GM19025 (cell line): Measurements from ENCODE around the gene SEC24D.

Experiments used
- ATAC-seq: cut with Tn5 transposase; IDR thresholded peaks from one replicate; pipeline ENCODE4 v1.9.1; 2021; ENCODE audit warnings: mild to moderate bottlenecking, low read depth, moderate library complexity; ENCODE audit not compliant: unreplicated experiment

SEC24D gene

DNA sequence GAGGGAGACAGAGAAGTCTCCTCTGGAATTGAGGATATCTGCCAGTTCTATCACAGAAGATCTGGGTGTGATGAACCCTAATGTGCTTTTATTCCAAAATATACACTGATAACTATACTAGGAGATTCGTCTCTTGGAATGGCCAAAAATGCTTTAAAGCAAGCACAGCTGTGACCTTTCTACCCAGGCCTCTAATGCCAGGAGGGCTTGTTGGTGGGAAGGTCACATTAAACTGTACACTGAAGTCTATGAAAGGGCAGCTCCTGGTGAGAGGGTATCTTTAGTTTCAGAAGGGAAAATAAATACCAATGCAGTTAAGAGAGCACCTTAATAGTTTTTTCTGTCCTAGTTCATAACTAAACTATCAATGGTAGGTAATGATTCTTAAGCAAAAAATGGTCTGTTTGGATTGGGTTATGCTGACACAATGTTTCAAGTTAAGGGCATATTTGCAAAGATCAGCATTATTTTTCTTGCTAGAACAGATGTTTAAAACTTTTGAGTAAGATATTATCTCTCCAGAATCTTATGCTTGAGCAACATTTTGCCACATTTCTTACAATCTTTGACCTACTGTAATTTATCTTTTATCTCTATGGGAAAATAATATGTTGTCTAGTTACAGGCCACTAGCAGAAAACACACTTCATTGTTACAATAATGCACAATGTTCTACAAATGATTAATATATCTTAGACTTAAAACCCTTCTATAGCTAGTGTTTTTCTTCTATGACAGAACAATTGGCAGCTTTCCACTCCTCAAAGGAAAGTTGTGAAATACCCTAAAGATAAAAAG is 59.6 kb downstream of the SEC24D start:
- ATAC-seq = no peak

- no peak for ATAC-seq
Observed at GRCh38 chr4:118775405-118775804, 60.5 kb downstream of the SEC24D start.

- ATAC-seq = no peak
Observed at GRCh38 chr4:118774989-118775388, 60.9 kb downstream of the SEC24D start.

GRCh38 chr4:118774321-118774720 is 61.6 kb downstream of the SEC24D start:
- no peak for ATAC-seq

GRCh38 chr4:118773429-118773792 is 62.5 kb downstream of the SEC24D start:
- no peak for ATAC-seq

DNA sequence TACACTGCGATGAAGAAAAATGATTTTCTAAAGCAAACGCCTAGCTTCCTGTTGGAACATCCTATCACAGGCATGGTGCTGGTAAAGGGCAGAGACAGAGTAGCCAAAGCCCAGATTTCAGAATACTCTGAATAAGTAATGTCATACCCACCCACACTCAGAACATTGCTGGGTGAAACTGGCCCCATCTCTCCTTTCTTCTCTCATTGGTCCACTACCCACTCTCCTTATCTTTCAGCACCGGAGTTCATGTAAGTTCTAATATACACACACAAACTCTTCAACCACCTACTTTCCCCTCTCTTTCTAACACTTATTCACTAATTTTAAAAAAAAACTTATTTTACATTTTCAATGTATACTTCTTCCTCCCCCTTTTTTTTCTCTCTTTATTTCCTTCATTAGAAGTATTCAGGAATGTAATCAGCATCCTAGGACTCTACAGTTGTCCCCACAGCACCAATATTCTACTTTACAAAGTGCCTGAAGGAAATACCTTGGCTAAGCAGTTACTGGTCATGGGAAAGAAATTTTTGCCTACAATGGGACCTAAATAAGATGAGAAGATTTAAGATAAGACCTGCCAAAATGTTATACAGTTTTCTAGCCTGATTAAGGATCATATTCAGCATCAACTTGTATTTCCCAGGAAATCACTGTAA is 63.0 kb downstream of the SEC24D start:
- no peak for ATAC-seq

- peak; percentile 63 for ATAC-seq
Observed at GRCh38 chr4:118772081-118772766, 63.7 kb downstream of the SEC24D start.

DNA sequence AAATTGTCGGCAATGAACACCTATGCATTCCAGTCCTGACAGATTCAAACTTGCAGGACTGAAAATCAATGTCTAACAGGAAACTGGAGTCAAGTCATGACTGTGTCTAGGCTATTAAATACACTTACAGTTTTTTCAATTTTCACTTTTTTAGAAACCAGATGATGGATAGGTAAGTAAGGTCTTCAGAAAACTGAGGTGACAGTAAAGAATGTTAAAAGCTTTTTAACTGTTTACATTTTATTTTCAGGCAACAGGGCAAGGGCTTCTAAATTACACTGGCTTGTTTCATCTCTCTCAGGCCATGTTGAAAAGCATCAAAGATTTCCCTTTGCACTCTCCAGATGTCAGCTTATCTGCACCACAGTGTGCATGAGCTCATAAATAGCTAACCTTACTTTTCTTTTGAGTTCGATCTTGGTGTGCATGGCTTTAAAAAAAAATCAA is 65.2 kb downstream of the SEC24D start:
- no peak for ATAC-seq

- no peak for ATAC-seq
Observed at GRCh38 chr4:118769161-118769560, 66.8 kb downstream of the SEC24D start.

DNA sequence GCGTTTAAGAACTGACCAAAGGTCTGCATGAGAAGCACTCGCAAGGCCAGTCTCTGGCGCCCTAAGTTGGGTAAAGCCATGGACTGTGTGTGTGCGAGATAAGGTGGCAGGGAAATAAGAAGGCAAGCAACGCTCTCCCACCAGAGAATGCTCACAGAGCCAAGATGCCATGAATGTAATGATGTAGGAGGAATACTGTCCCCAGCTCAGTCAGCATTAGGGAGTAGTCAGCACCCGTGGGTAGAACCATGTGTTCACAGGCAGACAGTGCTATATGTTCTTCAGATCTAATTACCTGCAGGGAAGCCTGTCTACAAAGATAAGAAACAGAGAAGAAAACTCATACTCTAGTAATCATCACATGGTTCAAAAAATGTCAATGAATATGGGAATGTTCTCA is 68.8 kb downstream of the SEC24D start:
- no peak for ATAC-seq

GRCh38 chr4:118765399-118765798 is 70.5 kb downstream of the SEC24D start:
- ATAC-seq = no peak

DNA sequence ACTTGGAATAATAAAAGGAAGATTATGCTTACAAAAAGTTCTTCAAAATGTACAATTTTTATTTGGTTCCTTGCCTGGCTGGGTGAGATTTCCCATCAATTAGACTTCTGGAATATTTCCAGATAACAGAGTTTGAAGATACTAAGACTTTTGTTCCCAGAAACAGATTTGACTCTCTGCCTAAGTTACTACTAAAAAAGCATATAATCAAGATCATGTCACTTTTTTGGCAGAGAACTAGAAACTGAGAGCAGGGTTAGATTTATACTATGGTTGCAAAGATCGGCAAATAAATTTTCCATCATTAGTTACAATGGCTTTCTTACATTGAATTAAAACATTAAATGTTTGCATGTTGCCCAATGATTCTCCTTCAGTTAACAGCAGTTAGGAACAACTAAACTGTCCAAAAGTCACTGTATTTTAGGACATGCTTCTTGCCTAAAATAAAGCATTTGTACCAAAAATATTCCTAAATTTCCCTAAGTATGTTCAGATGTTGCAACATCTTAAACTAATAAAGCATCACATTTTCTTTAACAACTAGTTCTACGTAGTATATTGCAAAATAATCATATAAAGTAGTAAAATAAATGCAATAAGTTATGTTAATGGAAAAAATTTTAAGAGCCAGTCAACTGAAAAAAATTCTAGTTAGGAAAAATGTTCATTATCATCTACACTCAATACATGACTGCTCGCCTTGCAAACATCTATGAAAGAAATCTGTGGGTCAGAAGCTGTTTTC is 73.0 kb downstream of the SEC24D start:
- no peak for ATAC-seq

DNA sequence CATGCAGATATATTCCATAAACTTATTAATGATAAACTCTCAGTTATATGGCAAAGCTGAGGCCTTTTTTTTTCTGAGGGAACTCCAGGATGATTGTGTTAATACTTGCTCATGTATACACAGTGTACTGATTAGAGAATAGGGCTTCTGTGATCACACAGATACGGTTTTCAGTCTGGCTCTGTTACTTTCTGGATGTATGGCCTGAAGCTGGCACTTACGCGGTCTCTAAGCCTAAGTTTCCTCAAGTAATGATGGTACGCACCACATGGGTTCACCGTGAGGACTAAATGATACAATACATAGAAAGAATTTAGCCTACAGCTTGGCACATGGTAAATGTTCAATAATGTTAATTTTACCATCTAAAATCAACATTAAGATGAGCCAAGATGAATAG is 73.8 kb downstream of the SEC24D start:
- no peak for ATAC-seq

DNA sequence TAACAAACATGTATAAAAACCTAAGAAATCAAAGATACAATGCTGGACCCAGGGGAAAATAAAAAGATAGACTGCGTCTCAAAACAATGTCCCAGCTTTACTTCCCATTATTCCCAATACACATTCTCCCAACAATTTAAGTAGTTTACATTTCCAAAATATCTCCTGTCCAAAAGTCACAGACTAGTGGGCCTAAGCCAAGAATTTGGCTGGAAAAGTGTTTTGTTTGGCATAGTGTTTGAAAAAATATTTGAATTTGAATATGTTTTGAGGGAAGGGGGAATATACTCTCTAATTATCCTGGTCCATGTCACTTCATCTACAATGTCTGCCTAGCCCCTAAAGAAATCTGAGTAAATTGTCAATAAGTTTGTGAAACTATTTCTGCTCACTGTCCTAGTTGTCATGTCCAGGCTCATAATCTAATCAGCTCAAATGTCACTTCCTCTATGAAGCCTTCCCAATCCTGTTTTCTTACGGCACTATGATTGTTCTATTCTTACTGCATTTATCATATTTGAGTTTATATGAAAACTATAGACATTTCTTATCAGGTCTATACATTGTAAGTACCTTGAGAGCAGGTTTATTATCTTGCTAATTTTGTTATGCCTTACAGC is 74.4 kb downstream of the SEC24D start:
- no peak for ATAC-seq

- ATAC-seq = peak; percentile 93
Observed at GRCh38 chr4:118760493-118760892, 75.4 kb downstream of the SEC24D start.

DNA sequence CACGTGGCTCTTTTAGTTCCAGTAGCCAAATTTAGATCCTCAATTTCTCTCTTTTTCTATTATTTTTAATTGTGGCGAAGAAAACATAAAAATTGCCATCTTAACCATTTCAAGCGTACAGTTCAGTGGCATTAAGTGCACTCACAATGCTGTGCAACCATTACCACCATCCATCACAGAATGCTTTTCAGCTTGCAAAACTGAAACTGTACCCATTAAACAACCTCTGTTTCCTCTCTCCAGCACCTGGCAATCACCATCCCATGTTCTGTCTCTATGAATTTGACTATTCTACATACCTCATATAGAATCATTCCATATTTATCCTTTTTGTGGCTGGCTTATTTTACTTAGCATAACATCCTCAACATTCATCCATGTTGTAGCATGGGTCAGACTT is 75.8 kb downstream of the SEC24D start:
- peak; percentile 38 for ATAC-seq

- ATAC-seq = no peak
Observed at GRCh38 chr4:118759481-118759880, 76.4 kb downstream of the SEC24D start.

GRCh38 chr4:118758293-118758692 is 77.6 kb downstream of the SEC24D start:
- ATAC-seq = no peak

GRCh38 chr4:118757761-118758251 is 78.1 kb downstream of the SEC24D start:
- no peak for ATAC-seq

DNA sequence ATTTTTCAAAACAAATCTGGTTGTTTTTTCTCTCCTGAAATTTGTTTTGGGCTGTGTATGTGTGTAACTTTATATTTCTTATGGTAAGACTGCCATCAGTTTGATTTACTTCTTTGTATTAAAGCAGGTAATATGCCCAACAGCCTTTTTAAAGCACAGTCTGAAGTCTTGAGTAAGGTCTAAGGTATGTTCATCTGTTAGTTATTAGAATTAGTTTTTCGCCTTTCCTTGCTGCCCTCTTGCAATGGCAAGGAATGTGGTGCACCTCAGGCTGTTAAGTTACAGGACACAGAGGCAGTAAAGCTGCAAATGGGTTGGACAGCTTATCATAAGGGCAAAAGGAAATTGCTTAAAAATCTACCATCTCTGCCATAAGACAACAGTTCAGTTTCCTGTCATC is 79.0 kb downstream of the SEC24D start:
- no peak for ATAC-seq
